Tongue (tissue), 2 donors: ENCODE measurements around the gene PAH. TPM values are rescaled to one million over a fixed set of nuclear protein-coding genes. Genes with fewer than 3 reads are reported as not detected.

Experiments used
- DNase-seq: peaks from one replicate; pipeline ENCODE4 v3.0.0-alpha.2; 2015
- total RNA-seq: library from RNA; depleted of rRNA; stranded (reverse); fragments of >200 nt; gene quantifications from one replicate; pipeline ENCODE4 v1.2.3, GENCODE V29; 2014

Gene PAH
- total RNA-seq, 1 donor from 2014 or later, result not detected

- DNase-seq, result no peak
Measured at GRCh38 chr12:102950107-102950949, 33.3 kb upstream of the PAH start.

DNA sequence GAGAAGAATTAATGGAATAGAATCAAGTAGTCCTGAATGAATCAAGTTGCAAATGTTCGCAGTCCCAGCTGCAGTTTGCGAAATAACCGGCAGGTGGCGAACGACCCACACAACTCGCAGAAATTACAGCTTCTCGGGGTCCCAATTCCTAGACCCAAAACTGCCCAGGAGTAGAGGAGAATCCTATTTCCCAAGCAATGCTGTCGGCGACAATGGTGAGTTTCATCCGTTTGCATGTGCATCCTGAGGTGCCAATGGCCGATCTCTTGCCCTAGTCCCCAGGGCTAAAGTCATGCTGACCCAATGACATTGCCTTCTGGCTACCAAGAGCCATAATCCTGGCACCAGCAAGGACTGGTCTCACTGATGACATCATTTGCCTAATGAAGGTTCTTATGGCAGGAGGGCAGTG is 31.9 kb upstream of the PAH start:
- DNase-seq, result peak; percentile 70

GRCh38 chr12:102946042-102946441 is 29.0 kb upstream of the PAH start:
- DNase-seq, result no peak

DNA sequence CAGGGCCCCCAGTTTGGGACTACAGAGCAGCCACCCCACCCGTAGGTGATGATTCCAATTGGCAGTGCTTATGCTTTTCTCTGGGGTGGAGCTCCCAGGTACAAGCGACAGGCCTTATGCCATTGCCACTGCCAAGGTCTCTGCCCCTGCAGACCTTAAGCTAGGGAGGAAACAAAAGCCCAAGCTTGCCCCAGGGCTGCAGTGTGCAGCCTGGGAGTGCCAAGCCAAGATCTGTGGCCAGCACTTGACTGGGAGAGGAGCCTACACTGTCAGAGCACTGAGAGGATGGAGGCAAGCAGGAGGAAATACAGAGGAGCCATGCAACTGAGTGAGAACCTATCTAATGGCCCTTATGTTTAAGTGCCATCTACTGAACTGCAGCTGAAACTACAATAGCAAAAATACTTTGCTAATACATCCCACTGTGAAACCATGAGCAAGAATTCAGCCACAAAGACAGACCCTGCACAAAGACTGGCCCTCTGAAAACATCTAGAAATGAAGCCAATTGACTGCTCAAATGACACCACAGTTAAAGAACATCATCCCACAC is 22.7 kb upstream of the PAH start:
- no peak for DNase-seq

GRCh38 chr12:102939059-102939458 is 22.0 kb upstream of the PAH start:
- DNase-seq, result no peak

DNA sequence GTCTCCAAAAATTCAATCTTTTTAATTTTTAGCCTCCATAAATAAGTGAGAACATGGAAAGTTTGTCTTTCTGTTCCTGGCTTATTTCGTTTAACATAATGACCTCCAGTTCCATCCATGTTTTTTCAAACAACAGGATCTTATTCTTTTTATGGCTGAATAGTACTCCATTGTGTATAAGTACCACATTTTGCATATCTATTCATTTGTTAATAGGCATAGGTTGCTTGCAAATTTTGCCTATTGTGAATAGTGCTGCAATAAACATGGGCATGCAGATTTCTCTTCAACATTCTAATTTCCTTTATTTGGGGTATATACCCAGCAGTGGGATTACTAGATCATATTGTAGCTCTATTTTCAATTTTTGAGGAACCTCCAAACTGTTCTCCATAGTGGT is 16.1 kb upstream of the PAH start:
- DNase-seq, result no peak

DNA sequence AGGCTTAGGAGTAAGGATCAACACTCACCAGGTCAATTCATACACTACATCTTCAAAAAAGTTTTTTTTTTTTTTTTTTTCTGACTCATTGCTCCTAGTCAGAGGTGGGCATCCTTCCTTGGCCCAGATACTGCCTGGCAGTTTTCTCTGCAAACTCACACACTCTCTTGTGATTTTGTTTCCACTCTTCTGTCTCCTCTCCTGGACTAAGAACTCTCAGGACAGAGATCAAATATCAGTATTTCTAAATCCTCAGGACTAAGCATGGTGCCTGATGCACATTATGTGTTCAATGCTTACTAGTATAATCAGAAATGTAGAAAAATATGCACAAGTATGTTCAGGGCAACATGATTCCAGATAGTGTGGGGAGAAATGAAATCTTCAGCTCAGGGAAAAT is 10.2 kb upstream of the PAH start:
- no peak for DNase-seq

DNA sequence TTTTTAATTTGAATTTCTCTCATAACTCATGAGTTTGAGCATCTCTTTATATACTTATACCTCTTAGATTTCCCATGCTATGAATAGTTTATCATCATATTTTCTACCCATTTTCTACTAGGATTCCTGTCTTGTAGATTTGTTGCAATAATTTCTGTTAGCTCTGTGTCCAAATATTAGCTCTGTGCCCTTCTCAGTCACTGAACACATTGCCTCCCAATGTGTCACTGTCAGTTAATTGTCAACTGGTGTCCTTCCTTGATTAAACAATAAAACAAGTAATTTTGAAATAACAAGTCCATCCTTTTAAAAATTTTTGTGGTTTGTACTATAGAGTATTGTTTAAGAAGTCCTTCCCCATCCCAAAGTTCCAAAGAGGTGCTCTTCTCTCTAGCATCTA is 4.2 kb upstream of the PAH start:
- DNase-seq, result no peak

GRCh38 chr12:102920271-102920670 is 3.2 kb upstream of the PAH start:
- DNase-seq, result no peak

DNA sequence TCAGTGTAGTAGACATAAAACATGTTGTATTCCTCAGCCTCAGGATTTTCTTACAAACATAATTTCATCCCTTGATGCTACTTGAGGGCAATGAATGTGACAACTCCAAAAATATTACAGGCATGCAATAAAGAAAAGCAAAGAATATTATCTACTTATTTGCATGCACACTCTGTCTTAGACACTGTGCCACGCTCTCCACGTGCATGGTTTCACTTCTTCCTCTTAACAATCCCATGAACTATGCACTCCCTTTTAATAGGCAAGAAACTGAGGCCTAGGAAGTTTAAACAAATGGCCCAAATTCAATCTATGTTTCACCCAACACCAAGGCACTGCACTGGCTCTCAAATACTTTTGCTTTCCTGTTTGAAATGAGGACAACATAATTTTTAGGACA is 1.8 kb upstream of the PAH start:
- DNase-seq, result no peak

DNA sequence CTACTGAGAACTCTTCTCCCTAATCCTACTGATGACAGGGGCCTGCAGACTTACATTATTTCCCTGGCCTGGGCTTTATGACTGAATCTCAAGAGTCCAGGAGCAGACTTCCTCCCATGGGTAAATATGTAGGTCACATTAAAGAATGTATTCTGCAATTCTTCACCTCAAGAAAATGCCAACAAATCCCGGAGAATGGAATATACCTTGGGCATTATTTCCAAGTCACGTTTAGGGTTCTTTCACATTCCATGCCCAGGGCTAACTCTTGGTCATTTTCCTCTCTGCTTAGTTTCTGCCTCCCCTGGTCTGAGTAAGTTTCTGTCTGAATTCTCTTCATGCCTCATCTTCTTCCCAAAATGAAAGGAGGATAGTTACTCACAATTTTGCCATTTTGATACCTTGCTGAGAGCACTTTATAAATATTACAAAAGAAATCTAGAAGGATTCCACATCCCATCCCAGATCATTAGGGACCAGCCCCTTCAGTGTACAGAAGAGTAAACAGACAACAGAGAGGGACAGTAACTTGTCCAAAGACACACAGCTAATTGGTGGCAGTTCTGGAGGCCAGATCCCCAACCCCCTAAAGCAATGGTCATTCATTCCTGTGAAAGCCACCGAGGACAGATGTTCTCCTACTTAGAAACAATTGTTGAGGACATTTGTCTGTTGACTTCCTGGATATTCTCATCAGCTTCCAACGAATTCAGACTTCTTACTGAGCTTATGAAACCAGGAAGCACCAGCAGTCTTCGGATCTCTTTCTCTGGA is 605 bp downstream of the PAH start:
- DNase-seq, result no peak

GRCh38 chr12:102913453-102914226 is 3.4 kb downstream of the PAH start:
- DNase-seq, result no peak

GRCh38 chr12:102912258-102912657 is 4.8 kb downstream of the PAH start:
- DNase-seq, result no peak

- DNase-seq, result no peak
Measured at GRCh38 chr12:102911320-102911719, 5.7 kb downstream of the PAH start.

DNA sequence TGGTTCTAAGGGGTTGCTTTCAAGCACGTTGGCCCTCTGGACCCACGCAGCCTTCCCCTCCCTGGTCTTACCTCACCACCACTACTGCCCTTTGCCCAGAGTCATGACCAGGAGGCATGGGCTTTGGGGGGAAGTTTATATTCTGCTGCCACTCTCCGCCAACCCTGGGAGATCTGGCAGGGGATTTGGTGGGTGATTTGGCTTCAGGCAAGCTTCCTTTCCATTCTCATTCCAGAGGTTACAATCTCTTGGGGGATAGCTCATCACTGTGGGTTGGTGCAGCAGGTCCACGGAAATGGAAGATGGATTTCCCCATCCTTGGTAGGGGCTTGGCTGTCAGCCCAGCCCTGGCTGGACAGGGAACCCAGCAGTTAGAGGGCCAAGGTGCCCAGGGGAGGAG is 6.3 kb downstream of the PAH start:
- no peak for DNase-seq

GRCh38 chr12:102910137-102910536 is 6.9 kb downstream of the PAH start:
- DNase-seq, result no peak

- no peak for DNase-seq
Measured at GRCh38 chr12:102907918-102908317, 9.1 kb downstream of the PAH start.

GRCh38 chr12:102905229-102905628 is 11.8 kb downstream of the PAH start:
- DNase-seq, result no peak

DNA sequence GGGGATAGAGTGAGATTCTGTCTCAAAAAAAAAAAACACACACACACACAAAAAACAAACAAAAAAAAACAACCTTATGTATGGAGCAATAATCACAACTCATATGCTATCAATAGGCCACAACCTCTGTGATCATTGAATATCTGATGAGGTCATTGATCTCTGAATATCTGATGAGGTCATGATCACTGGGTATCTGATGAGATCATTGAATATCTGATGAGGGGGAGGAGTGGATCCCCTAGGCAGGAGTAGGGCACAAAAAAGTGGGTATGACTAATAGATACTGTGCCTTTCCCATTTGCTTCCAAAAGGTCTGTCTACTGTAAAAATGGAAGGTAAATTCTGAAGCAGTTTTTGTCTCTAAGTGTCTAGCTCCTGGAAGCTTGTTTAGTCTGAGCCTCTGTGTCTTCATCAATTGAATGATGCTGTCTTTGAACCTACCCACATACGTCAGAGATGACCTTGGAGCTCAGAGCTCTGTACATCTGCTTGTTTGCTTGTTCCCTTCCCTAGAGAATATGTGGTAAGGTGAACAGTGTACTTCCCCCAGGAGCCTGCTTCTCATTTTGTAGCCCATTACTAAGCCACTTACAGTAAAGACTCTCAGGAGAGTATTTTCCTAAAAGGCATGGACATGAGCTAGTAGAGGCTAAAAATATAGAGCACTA is 13.6 kb downstream of the PAH start:
- DNase-seq, result no peak

- DNase-seq, result no peak
Measured at GRCh38 chr12:102902093-102902492, 15.0 kb downstream of the PAH start.

- no peak for DNase-seq
Measured at GRCh38 chr12:102900389-102900788, 16.7 kb downstream of the PAH start.

DNA sequence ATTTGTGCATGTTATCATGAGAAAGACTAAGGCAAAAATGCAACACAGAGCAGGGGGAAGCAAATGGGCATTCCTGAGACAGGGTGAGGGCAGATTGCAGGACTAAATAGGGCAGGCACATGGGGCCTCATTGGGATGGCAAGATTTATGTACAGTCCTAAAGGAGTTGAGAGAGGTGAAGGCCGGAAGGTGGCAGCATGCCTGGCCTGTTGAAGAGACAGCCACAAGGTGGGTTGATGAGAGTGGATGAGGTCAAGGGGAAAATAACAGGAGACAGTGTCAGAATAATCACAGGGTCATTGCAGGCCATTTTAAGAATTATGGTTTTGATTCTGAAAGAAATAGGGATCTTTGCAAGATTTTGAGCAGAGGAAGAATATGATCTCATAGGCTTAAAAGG is 21.0 kb downstream of the PAH start:
- no peak for DNase-seq
